Measurements from ENCODE around the gene STIM1. TPM values are rescaled to one million over a fixed set of nuclear protein-coding genes. Genes with fewer than 3 reads are reported as not detected.

Gene STIM1
- total and polyA plus RNA-seq, 4 donors, result 12.1 to 56.4 (median 41.2) TPM

DNA sequence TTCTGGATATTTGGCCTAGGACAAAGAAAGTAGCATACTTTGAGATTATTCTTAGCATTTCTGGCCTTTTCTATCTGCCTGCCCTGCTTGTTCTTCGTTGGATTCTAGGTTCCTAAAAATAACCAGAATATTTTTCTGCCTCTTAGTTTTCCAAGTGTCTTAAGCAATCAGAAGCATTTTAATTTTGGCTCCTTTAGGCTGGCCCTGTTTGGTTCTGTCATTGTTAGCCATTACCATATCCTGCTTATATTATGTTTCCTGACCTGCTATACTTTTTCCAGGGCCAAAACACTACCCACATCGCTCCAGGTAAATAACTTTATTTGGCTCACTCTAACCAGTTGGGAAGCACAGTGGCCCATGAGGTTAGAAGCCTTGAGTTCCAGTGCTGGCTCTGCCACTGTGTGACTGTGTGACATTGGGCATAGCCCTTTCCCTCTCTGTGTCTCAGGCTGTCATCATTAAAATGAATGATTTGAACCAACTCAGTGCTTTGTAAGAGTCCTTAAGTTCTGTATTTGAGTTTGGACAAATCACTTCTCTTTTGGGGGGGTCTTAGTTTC lies 91.1 kb downstream of the STIM1 start:
- DNase-seq (peak in 2 of 3 donors; percentile 26 to 54), ATAC-seq (ENCODE audit: insufficient read depth, low FRiP score) (no peak)
- Histone ChIP-seq H3K27ac (ENCODE audit: low read depth in 1 of 2, low read length in 1 of 2) (peak overlapping the region in 1 of 2 donors; percentile 68), H3K9ac (ENCODE audit: insufficient read depth in 1 of 2, low read length in 2 of 2) (no peak overlapping the region), H3K27me3 (ENCODE audit: control insufficient read depth in 3 of 3, insufficient read depth in 3 of 3, low read length in 2 of 3) (no peaks in the 10 kb centered on the region), H3K4me3 (no peak overlapping the region), H3K9me3 (ENCODE audit: control insufficient read depth in 4 of 4, insufficient read depth in 3 of 4, low read length in 3 of 4) (no peaks in the 10 kb centered on the region), H3K36me3 (ENCODE audit: control insufficient read depth in 4 of 4, insufficient read depth in 4 of 4, low read length in 4 of 4) (no peaks in the 10 kb centered on the region), H3K4me1 (ENCODE audit: control insufficient read depth in 5 of 5, insufficient read depth in 5 of 5, low read length in 5 of 5) (peaks cover 7 to 60% (median 39%) of the 10 kb centered on the region in 5 donors)
- 28 to 36% methylated on average over 2 of the region's 2 CpGs for WGBS, 2 donors
- TF ChIP-seq CTCF (IDR thresholded peaks at IDR 0.05; ENCODE audit: control extremely low read depth, extremely low read depth), result no peak

- H3K9ac ChIP-seq (ENCODE audit: insufficient read depth in 1 of 2, low read length in 2 of 2), result no peak overlapping the region
- H3K27ac ChIP-seq (ENCODE audit: low read depth in 1 of 2, low read length in 1 of 2), result peak overlapping the region; percentile 72 to 83
- 20% methylated on average over 1 of the region's 1 CpG for WGBS, 2 donors
- H3K9me3 ChIP-seq (ENCODE audit: control insufficient read depth in 4 of 4, insufficient read depth in 3 of 4, low read length in 3 of 4), result no peaks in the 10 kb centered on the region
- H3K36me3 ChIP-seq (ENCODE audit: control insufficient read depth in 4 of 4, insufficient read depth in 4 of 4, low read length in 4 of 4), result no peaks in the 10 kb centered on the region
- TF ChIP-seq CTCF (IDR thresholded peaks at IDR 0.05; ENCODE audit: control extremely low read depth, extremely low read depth), result no peak
- peaks cover 7 to 64% (median 44%) of the 10 kb centered on the region in 5 donors for H3K4me1 ChIP-seq (ENCODE audit: control insufficient read depth in 5 of 5, insufficient read depth in 5 of 5, low read length in 5 of 5)
- DNase-seq (peak; percentile 88 to 99 (median 99)), ATAC-seq (ENCODE audit: insufficient read depth, low FRiP score) (peak; percentile 32)
- no peak overlapping the region for H3K4me3 ChIP-seq
- no peaks in the 10 kb centered on the region for H3K27me3 ChIP-seq (ENCODE audit: control insufficient read depth in 3 of 3, insufficient read depth in 3 of 3, low read length in 2 of 3)
Measured at GRCh38 chr11:3947061-3947460, 91.6 kb downstream of the STIM1 start.

DNA sequence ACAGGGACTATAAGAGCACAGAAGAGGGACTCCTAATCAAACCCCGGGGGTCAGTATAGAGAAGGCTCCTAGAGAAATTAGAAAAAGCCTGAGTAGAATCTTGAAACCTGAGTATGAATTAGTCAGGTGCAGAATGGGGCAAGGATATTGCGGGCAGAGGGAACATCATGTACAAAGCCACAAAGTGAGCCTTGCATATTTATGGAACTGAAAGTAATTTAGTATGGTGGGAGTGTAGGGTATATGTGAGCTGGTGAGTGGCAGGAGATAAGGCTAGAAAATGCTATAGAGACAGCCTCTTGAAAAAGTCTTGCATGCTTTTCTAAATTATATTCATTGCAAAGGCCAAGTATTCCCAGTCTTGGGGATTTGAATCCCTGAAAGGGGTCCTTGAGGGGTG lies 93.7 kb downstream of the STIM1 start:
- Histone ChIP-seq H3K4me3 (no peak overlapping the region), H3K9ac (ENCODE audit: insufficient read depth in 1 of 2, low read length in 2 of 2) (no peak overlapping the region), H3K4me1 (ENCODE audit: control insufficient read depth in 5 of 5, insufficient read depth in 5 of 5, low read length in 5 of 5) (peaks cover 2 to 45% (median 36%) of the 10 kb centered on the region in 5 donors), H3K27ac (ENCODE audit: low read depth in 1 of 2, low read length in 1 of 2) (no peak overlapping the region), H3K27me3 (ENCODE audit: control insufficient read depth in 3 of 3, insufficient read depth in 3 of 3, low read length in 2 of 3) (no peaks in the 10 kb centered on the region), H3K36me3 (ENCODE audit: control insufficient read depth in 4 of 4, insufficient read depth in 4 of 4, low read length in 4 of 4) (no peaks in the 10 kb centered on the region), H3K9me3 (ENCODE audit: control insufficient read depth in 4 of 4, insufficient read depth in 3 of 4, low read length in 3 of 4) (no peaks in the 10 kb centered on the region)
- TF ChIP-seq CTCF (IDR thresholded peaks at IDR 0.05; ENCODE audit: control extremely low read depth, extremely low read depth), result no peak
- no peak for DNase-seq
- ATAC-seq (ENCODE audit: insufficient read depth, low FRiP score), result no peak
- 56 to 75% methylated on average over 2 of the region's 2 CpGs for WGBS, 2 donors
